WTC11 (cell line): ENCODE measurements around the gene MDGA2. TPM values are rescaled to one million over a fixed set of nuclear protein-coding genes. Genes with fewer than 3 reads are reported as not detected.

Source experiments
- ATAC-seq: fragments of 200-7000 bp; cut with Tn5 transposase; 2 replicates; pipeline ENCODE4 v1.10.0; 2021; ENCODE audit warnings: mild to moderate bottlenecking, moderate library complexity
- CTCF ChIA-PET: fragments of 300-600 bp; sonication (Branson Sonifier 250); formaldehyde crosslinking; loops from one replicate; lab custom pipeline; 2021; ENCODE audit warnings: antibody characterized with exemption; lab: Charles Lee
- POLR2A ChIA-PET: fragments of 350-600 bp; sonication (Branson Sonifier 250); formaldehyde crosslinking; loops from one replicate; lab custom pipeline; 2021; ENCODE audit warnings: antibody characterized with exemption; lab: Charles Lee
- DNase-seq: peaks from one replicate; pipeline ENCODE4 v3.0.0; 2021; ENCODE audit warnings: low spot score
- H3K27ac Mint-ChIP-seq: 2 replicates; pipeline ENCODE4 v1.8.0; 2021; ENCODE audit warnings: mixed read lengths
- H3K27me3 Mint-ChIP-seq: 2 replicates; pipeline ENCODE4 v1.8.0; 2021; ENCODE audit warnings: low read depth, mild to moderate bottlenecking, moderate library complexity, mixed read lengths
- H3K36me3 Mint-ChIP-seq: 2 replicates; pipeline ENCODE4 v1.8.0; 2021; ENCODE audit warnings: mixed read lengths
- H3K4me1 Mint-ChIP-seq: 2 replicates; pipeline ENCODE4 v1.8.0; 2022; ENCODE audit warnings: mixed read lengths
- H3K4me3 Mint-ChIP-seq: 2 replicates; pipeline ENCODE4 v1.8.0; 2021; ENCODE audit warnings: mild to moderate bottlenecking, moderate library complexity, mixed read lengths
- H3K9me3 Mint-ChIP-seq: 2 replicates; pipeline ENCODE4 v1.8.0; 2021; ENCODE audit warnings: mixed read lengths
- AR ChIP-seq: fragments of 250-450 bp; sonication (Bioruptor Pico); IDR thresholded peaks from 2 replicates; pipeline ENCODE4 v1.9.0; 2021; ENCODE audit warnings: mild to moderate bottlenecking
- ATF1 ChIP-seq: sonication (generic); formaldehyde crosslinking; IDR thresholded peaks from 2 replicates; pipeline ENCODE4 v1.8.1; 2023; ENCODE audit warnings: mild to moderate bottlenecking, moderate library complexity, missing genetic modification reagents
- ATF2 ChIP-seq: sonication (generic); formaldehyde crosslinking; IDR thresholded peaks from 2 replicates; pipeline ENCODE4 v1.8.1; 2022; ENCODE audit warnings: low read depth, missing genetic modification reagents, borderline replicate concordance
- CDX4 ChIP-seq: fragments of 250-450 bp; sonication (Bioruptor Pico); IDR thresholded peaks from 2 replicates; pipeline ENCODE4 v1.9.0; 2021; ENCODE audit warnings: moderate library complexity, mild to moderate bottlenecking, inconsistent platforms, borderline replicate concordance
- CREM ChIP-seq: sonication (generic); formaldehyde crosslinking; IDR thresholded peaks from 2 replicates; pipeline ENCODE4 v1.8.1; 2022; ENCODE audit warnings: mild to moderate bottlenecking, missing genetic modification reagents, moderate library complexity
- GRHL2 ChIP-seq: fragments of 250-450 bp; sonication (Bioruptor Pico); IDR thresholded peaks from 2 replicates; pipeline ENCODE4 v1.8.0; 2022; ENCODE audit warnings: mild to moderate bottlenecking, moderate library complexity; ENCODE audit not compliant: insufficient replicate concordance, severe bottlenecking
- GTF2I ChIP-seq: fragments of 250-450 bp; sonication (Bioruptor Pico); conservative IDR thresholded peaks from 2 replicates; pipeline ENCODE4 v1.4.0; 2021; ENCODE audit warnings: mild to moderate bottlenecking
- IRF2 ChIP-seq: sonication (generic); formaldehyde crosslinking; IDR thresholded peaks from 2 replicates; pipeline ENCODE4 v1.8.0; 2022; ENCODE audit warnings: low read depth, missing genetic modification reagents, borderline replicate concordance
- JAZF1 ChIP-seq: fragments of 250-450 bp; sonication (Bioruptor Pico); IDR thresholded peaks from 2 replicates; pipeline ENCODE4 v1.9.0; 2021; ENCODE audit warnings: moderate library complexity, mild to moderate bottlenecking, inconsistent platforms
- KAT7 ChIP-seq: sonication (generic); formaldehyde crosslinking; IDR thresholded peaks from 2 replicates; pipeline ENCODE4 v1.8.1; 2023; ENCODE audit warnings: missing genetic modification reagents, mild to moderate bottlenecking, borderline replicate concordance
- MXD4 ChIP-seq: fragments of 250-450 bp; sonication (Bioruptor Pico); IDR thresholded peaks from 2 replicates; pipeline ENCODE4 v1.8.0; 2021; ENCODE audit warnings: mild to moderate bottlenecking, moderate library complexity, borderline replicate concordance
- NR1H2 ChIP-seq: sonication (generic); formaldehyde crosslinking; IDR thresholded peaks from 2 replicates; pipeline ENCODE4 v1.9.0; 2021; ENCODE audit warnings: mild to moderate bottlenecking, moderate library complexity, missing genetic modification reagents
- NR3C1 ChIP-seq: sonication (generic); formaldehyde crosslinking; conservative IDR thresholded peaks from 2 replicates; pipeline ENCODE4 v1.8.1; 2023; ENCODE audit warnings: low read depth, mild to moderate bottlenecking, missing genetic modification reagents
- PRDM15 ChIP-seq: sonication (generic); formaldehyde crosslinking; IDR thresholded peaks from 2 replicates; pipeline ENCODE4 v1.8.0; 2022; ENCODE audit warnings: missing genetic modification reagents
- PREB ChIP-seq: sonication (generic); formaldehyde crosslinking; IDR thresholded peaks from 2 replicates; pipeline ENCODE4 v1.8.1; 2022; ENCODE audit warnings: mild to moderate bottlenecking, missing genetic modification reagents, moderate library complexity, borderline replicate concordance
- PRRX2 ChIP-seq: fragments of 250-450 bp; sonication (Bioruptor Pico); IDR thresholded peaks from 2 replicates; pipeline ENCODE4 v1.8.0; 2021; ENCODE audit warnings: mild to moderate bottlenecking
- TEAD1 ChIP-seq: sonication (generic); formaldehyde crosslinking; IDR thresholded peaks from 2 replicates; pipeline ENCODE4 v1.8.0; 2022; ENCODE audit warnings: mild to moderate bottlenecking, missing genetic modification reagents
- USF2 ChIP-seq: sonication (generic); formaldehyde crosslinking; IDR thresholded peaks from 2 replicates; pipeline ENCODE4 v1.8.1; 2023; ENCODE audit warnings: mild to moderate bottlenecking, missing genetic modification reagents, moderate library complexity
- ZBTB43 ChIP-seq: sonication (generic); formaldehyde crosslinking; IDR thresholded peaks from 2 replicates; pipeline ENCODE4 v1.8.1; 2023; ENCODE audit warnings: mild to moderate bottlenecking, missing genetic modification reagents
- total RNA-seq: library from RNA; stranded (reverse); gene quantifications from 3 replicates; pipeline ENCODE4 v1.2.3, GENCODE V29; 2021

MDGA2 gene
- total RNA-seq, 1 experiment from 2014 or later = 4.9 TPM

- TF ChIP-seq CDX4 (CRISPR knock-in tag) = no peak
These were observed 724.3 kb downstream of the MDGA2 start (continued) for GRCh38 chr14:46951103-46951502.

GRCh38 chr14:46940611-46941010, 734.8 kb downstream of the MDGA2 start:
- H3K4me1 Mint-ChIP-seq = peaks cover 7% of the 10 kb centered on the region
- H3K36me3 Mint-ChIP-seq = peaks cover 26% of the 10 kb centered on the region
- no peak for ATAC-seq
- CTCF ChIA-PET = no interaction called here
- H3K4me3 Mint-ChIP-seq = no peak overlapping the region
- DNase-seq = no peak
- H3K27me3 Mint-ChIP-seq = no peaks in the 10 kb centered on the region
- H3K9me3 Mint-ChIP-seq = peaks cover 47% of the 10 kb centered on the region
- TF ChIP-seq ZBTB43 (CRISPR knock-in tag) = no peak
- no peak for TF ChIP-seq JAZF1
- no peak for TF ChIP-seq GRHL2 (CRISPR knock-in tag)
- no peak for TF ChIP-seq MXD4
- no peak for TF ChIP-seq ATF2 (CRISPR knock-in tag)
- no peak for TF ChIP-seq AR
- TF ChIP-seq NR3C1 (CRISPR knock-in tag) = no peak
- TF ChIP-seq PRRX2 (CRISPR knock-in tag) = no peak
- no peak for TF ChIP-seq CREM (CRISPR knock-in tag)
- no peak for TF ChIP-seq TEAD1 (CRISPR knock-in tag)
- TF ChIP-seq ATF1 = no peak
- TF ChIP-seq IRF2 = no peak
- no peak for TF ChIP-seq GTF2I (CRISPR knock-in tag)
- TF ChIP-seq PRDM15 (CRISPR knock-in tag) = no peak
- TF ChIP-seq PREB (CRISPR knock-in tag) = no peak
- no peak for TF ChIP-seq NR1H2 (CRISPR knock-in tag)
- no peak for TF ChIP-seq USF2 (CRISPR knock-in tag)
- no peak for TF ChIP-seq KAT7 (CRISPR knock-in tag)
- TF ChIP-seq, all 79 proteins: peak for 0
- POLR2A ChIA-PET = no interaction called here
- H3K27ac Mint-ChIP-seq = no peak overlapping the region
